ENCODE measurements around the gene DOCK1. TPM values are rescaled to one million over a fixed set of nuclear protein-coding genes. Genes with fewer than 3 reads are reported as not detected.
A peak's percentile ranks its signal among the peaks of the same experiment; 100 is the strongest.
"Not testable (repeated sequence)": the region's sequence is repeated elsewhere in the genome, so short reads cannot be mapped to it uniquely, and the experiment has no call there.

The DOCK1 gene
- 10 to 100 TPM; 64.0 to 65.8 TPM for total RNA-seq
- long read RNA-seq, full-length matches to known transcripts: 1 of 65 reads
- long read RNA-seq, partial matches to known transcripts: 11 of 65 reads
- long read RNA-seq, other reads (novel, unspliced or antisense): 53 of 65 reads

- DNase-seq (peak; percentile 67 to 78), ATAC-seq (peak; percentile 89)
- intact Hi-C loops (cut with DNase I, micrococcal nuclease): no loop called here
Observed at GRCh38 chr10:126904818-126905701, at the start of gene DOCK1. TSS of gene DOCK1 (plus strand) at chr10:126905428. CDS start at chr10:126905518, 90 bp downstream.

GRCh38 chr10:126857178-126857806 lies 47.9 kb upstream of the DOCK1 start:
- no peak for ATAC-seq

GRCh38 chr10:126867567-126868365 lies 37.5 kb upstream of the DOCK1 start:
- intact Hi-C loops (cut with DNase I, micrococcal nuclease): no loop called here
- ATAC-seq: no peak
- DNase-seq: no peak

More at GRCh38 chr10:126857178-126857806, 47.9 kb upstream of the DOCK1 start:
- intact Hi-C loops (cut with DNase I, micrococcal nuclease): no loop called here
- no peak for DNase-seq

- ATAC-seq (no peak), DNase-seq (no peak)
- intact Hi-C loops (cut with DNase I, micrococcal nuclease): no loop called here
Observed at GRCh38 chr10:126868371-126868770, 36.9 kb upstream of the DOCK1 start.

- DNase-seq (no peak), ATAC-seq (no peak)
- intact Hi-C loops (cut with DNase I, micrococcal nuclease): no loop called here
Observed at GRCh38 chr10:126872135-126872534, 33.1 kb upstream of the DOCK1 start.

GRCh38 chr10:126872768-126873167 lies 32.5 kb upstream of the DOCK1 start:
- intact Hi-C loops (cut with DNase I, micrococcal nuclease): no loop called here
- ATAC-seq (no peak), DNase-seq (no peak)

- intact Hi-C loops (cut with DNase I, micrococcal nuclease): no loop called here
- DNase-seq: no peak
- no peak for ATAC-seq
Observed at GRCh38 chr10:126876456-126876855, 28.8 kb upstream of the DOCK1 start.

- ATAC-seq: no peak
- intact Hi-C loops (cut with DNase I, micrococcal nuclease): no loop called here
- DNase-seq: no peak
Observed at GRCh38 chr10:126877390-126877789, 27.8 kb upstream of the DOCK1 start.

- no peak for DNase-seq
- ATAC-seq: no peak
- intact Hi-C loops (cut with DNase I, micrococcal nuclease): no loop called here
Observed at GRCh38 chr10:126878594-126878993, 26.6 kb upstream of the DOCK1 start.

- no peak for ATAC-seq
- no peak for DNase-seq
- intact Hi-C loops (cut with DNase I, micrococcal nuclease): no loop called here
Observed at GRCh38 chr10:126880926-126881325, 24.3 kb upstream of the DOCK1 start.

GRCh38 chr10:126882055-126882454 lies 23.2 kb upstream of the DOCK1 start:
- peak in 1 of 2 donors; percentile 53 for DNase-seq
- intact Hi-C loops (cut with DNase I, micrococcal nuclease); ATAC-seq: not testable (repeated sequence)

- ATAC-seq; DNase-seq; intact Hi-C loops (cut with DNase I, micrococcal nuclease): not testable (repeated sequence)
Observed at GRCh38 chr10:126888436-126888835, 16.8 kb upstream of the DOCK1 start.

- intact Hi-C loops (cut with DNase I, micrococcal nuclease): no loop called here
- no peak for DNase-seq
- no peak for ATAC-seq
Observed at GRCh38 chr10:126889421-126889820, 15.8 kb upstream of the DOCK1 start.

GRCh38 chr10:126890797-126891196 lies 14.4 kb upstream of the DOCK1 start:
- ATAC-seq; DNase-seq; intact Hi-C loops (cut with DNase I, micrococcal nuclease): not testable (repeated sequence)

- ATAC-seq: peak; percentile 83
- DNase-seq: no peak
Observed at GRCh38 chr10:126892226-126893175, 12.7 kb upstream of the DOCK1 start.

GRCh38 chr10:126893206-126893605 lies 12.0 kb upstream of the DOCK1 start:
- ATAC-seq: no peak
- intact Hi-C loops (cut with DNase I, micrococcal nuclease): no loop called here

More at GRCh38 chr10:126892226-126893175, 12.7 kb upstream of the DOCK1 start:
- intact Hi-C loops (cut with DNase I, micrococcal nuclease): no loop called here

GRCh38 chr10:126893841-126894240 lies 11.4 kb upstream of the DOCK1 start:
- DNase-seq: no peak

More at GRCh38 chr10:126893206-126893605, 12.0 kb upstream of the DOCK1 start:
- DNase-seq: no peak

More at GRCh38 chr10:126893841-126894240, 11.4 kb upstream of the DOCK1 start:
- no peak for ATAC-seq
- intact Hi-C loops (cut with DNase I, micrococcal nuclease): no loop called here
